NAMALWA (cell line): ENCODE data around the gene TFB2M.

Source experiments
- DNase-seq: peaks from one replicate; pipeline ENCODE4 v3.0.0-alpha.2; 2015; ENCODE audit warnings: low spot score

The TFB2M gene

GRCh38 chr1:246513619-246514343 is 52.3 kb downstream of the TFB2M start:
- no peak for DNase-seq

- no peak for DNase-seq
Observed at GRCh38 chr1:246513041-246513440, 53.0 kb downstream of the TFB2M start.

GRCh38 chr1:246512635-246513034 is 53.4 kb downstream of the TFB2M start:
- no peak for DNase-seq

GRCh38 chr1:246512230-246512629 is 53.8 kb downstream of the TFB2M start:
- no peak for DNase-seq

GRCh38 chr1:246511203-246511602 is 54.9 kb downstream of the TFB2M start:
- DNase-seq: no peak

GRCh38 chr1:246510147-246511030 is 55.7 kb downstream of the TFB2M start:
- no peak for DNase-seq

GRCh38 chr1:246508897-246509688 is 57.0 kb downstream of the TFB2M start:
- DNase-seq: no peak

GRCh38 chr1:246506674-246507481 is 59.2 kb downstream of the TFB2M start, which contains the start of gene SMYD3:
SMYD3 (minus strand) TSS chr1:246507279.
- DNase-seq: peak; percentile 91

- peak; percentile 38 for DNase-seq
Observed at GRCh38 chr1:246506367-246506673, 59.7 kb downstream of the TFB2M start.

- no peak for DNase-seq
Observed at GRCh38 chr1:246503341-246503740, 62.7 kb downstream of the TFB2M start.

GRCh38 chr1:246497331-246497915 is 68.6 kb downstream of the TFB2M start:
- DNase-seq: peak; percentile 89

- peak; percentile 51 for DNase-seq
Observed at GRCh38 chr1:246492611-246493245, 73.3 kb downstream of the TFB2M start.

GRCh38 chr1:246491551-246492053 is 74.5 kb downstream of the TFB2M start:
- no peak for DNase-seq
